Caco-2 (cell line): Measurements from ENCODE around the gene RGS10. TPM values are rescaled to one million over a fixed set of nuclear protein-coding genes. Genes with fewer than 3 reads are reported as not detected.

ENCODE experiments used
- BruUV-seq: library from RNA; stranded (reverse); fragments of 400-500 nt; replicated peaks from 2 replicates; lab custom pipeline; 2021; lab: Mats Ljungman, UMichigan
- CTCF ChIA-PET: fragments of 300-600 bp; sonication (Branson Sonifier 250); formaldehyde crosslinking; loops from one replicate; lab custom pipeline; 2022; ENCODE audit warnings: antibody characterized with exemption; lab: Charles Lee
- POLR2A ChIA-PET: fragments of 300-600 bp; sonication (Branson Sonifier 250); formaldehyde crosslinking; loops from one replicate; lab custom pipeline; 2022; ENCODE audit warnings: antibody characterized with exemption; lab: Charles Lee
- DNase-seq, 2 experiments: peaks; one replicate each; pipeline versions ENCODE4 v3.0.0 to v3.0.0-alpha.2; 2020 to 2022
- H3K27me3 ChIP-seq: replicated peaks from 2 replicates; pipeline ENCODE4 v1.6.0; 2011; ENCODE audit warnings: low read length; ENCODE audit not compliant: control insufficient read depth, insufficient read depth
- H3K36me3 ChIP-seq: 2 replicates; pipeline ENCODE4 v1.5.1; 2011; ENCODE audit warnings: low read length; ENCODE audit not compliant: control insufficient read depth, insufficient read depth
- H3K4me1 ChIP-seq: fragments of 250-450 bp; sonication (Bioruptor Pico); 2 replicates; pipeline ENCODE4 v1.5.1; 2020; ENCODE audit warnings: mild to moderate bottlenecking
- H3K4me3 ChIP-seq: 2 replicates; pipeline ENCODE4 v1.5.1; 2011; ENCODE audit warnings: low read depth, mild to moderate bottlenecking, control low read depth, low read length
- H3K9me3 ChIP-seq: fragments of 250-450 bp; sonication (Bioruptor Pico); 2 replicates; pipeline ENCODE4 v1.5.1; 2020; ENCODE audit warnings: mild to moderate bottlenecking, moderate library complexity
- H3K27ac Mint-ChIP-seq: one replicate; pipeline ENCODE4 v1.8.0; 2022; ENCODE audit warnings: mixed read lengths; ENCODE audit not compliant: unreplicated experiment
- H3K27me3 Mint-ChIP-seq: one replicate; pipeline ENCODE4 v1.8.0; 2022; ENCODE audit warnings: mixed read lengths; ENCODE audit not compliant: insufficient read depth, unreplicated experiment
- H3K36me3 Mint-ChIP-seq: one replicate; pipeline ENCODE4 v1.8.0; 2022; ENCODE audit warnings: mild to moderate bottlenecking, mixed read lengths; ENCODE audit not compliant: insufficient read depth, unreplicated experiment
- H3K4me1 Mint-ChIP-seq: one replicate; pipeline ENCODE4 v1.8.0; 2022; ENCODE audit warnings: low read depth, mixed read lengths; ENCODE audit not compliant: unreplicated experiment
- H3K4me3 Mint-ChIP-seq: one replicate; pipeline ENCODE4 v1.8.0; 2022; ENCODE audit warnings: mild to moderate bottlenecking, moderate library complexity, mixed read lengths; ENCODE audit not compliant: unreplicated experiment
- H3K9me3 Mint-ChIP-seq: one replicate; pipeline ENCODE4 v1.8.0; 2022; ENCODE audit warnings: mixed read lengths; ENCODE audit not compliant: unreplicated experiment
- CTCF ChIP-seq, 2 experiments: fragments of 200-600 bp in 1 of 2; IDR thresholded peaks; 1 replicate in 1 of 2; 2 replicates in 1 of 2; pipeline versions ENCODE4 v1.5.1 to v1.8.0; 2011 to 2022; ENCODE audit warnings: antibody characterized with exemption in 1 of 2, control low read depth in 1 of 2, inconsistent platforms in 1 of 2, low read depth in 1 of 2, low read length in 1 of 2, mild to moderate bottlenecking in 1 of 2, moderate library complexity in 1 of 2; ENCODE audit not compliant: insufficient read depth in 1 of 2, severe bottlenecking in 1 of 2, unreplicated experiment in 1 of 2
- intact Hi-C: fragments of 100-400 bp; cut with micrococcal nuclease; formaldehyde crosslinking; loops from one replicate; pipeline ENCODE4 v1.10.0; 2022; ENCODE audit not compliant: unreplicated experiment
- total RNA-seq: library from RNA; stranded (reverse); gene quantifications from 2 replicates; pipeline ENCODE4 v1.2.3, GENCODE V29; 2022

The RGS10 gene
- total RNA-seq, 1 experiment from 2014 or later, result 23.2 TPM

GRCh38 chr10:119500821-119501220, 41.7 kb downstream of the RGS10 start:
- H3K36me3 ChIP-seq, result no peaks in the 10 kb centered on the region
- Mint-ChIP-seq H3K36me3 (no peaks in the 10 kb centered on the region), H3K27me3 (no peaks in the 10 kb centered on the region)

GRCh38 chr10:119500123-119500795, 42.3 kb downstream of the RGS10 start:
- ChIA-PET POLR2A (no interaction called here), CTCF (interaction anchor here (1.0 kb wide), 1 partner anchor 11 kb away, joined by 4 read pairs; no protein-coding TSS in a partner anchor)
- BruUV-seq, result no TSS peak
- no peaks in the 10 kb centered on the region; the same call in 1 of the 2 replicates for H3K27me3 ChIP-seq
- no peaks in the 10 kb centered on the region for H3K9me3 ChIP-seq
- no peaks in the 10 kb centered on the region for H3K36me3 Mint-ChIP-seq
- no peaks in the 10 kb centered on the region for H3K4me1 ChIP-seq
- no peak for DNase-seq
- H3K4me1 Mint-ChIP-seq, result no peaks in the 10 kb centered on the region
- TF ChIP-seq CTCF (IDR thresholded peaks at IDR 0.05; ENCODE audit: insufficient read depth in 1 of 2, low read depth in 1 of 2, low read length in 1 of 2, severe bottlenecking in 1 of 2, unreplicated experiment in 1 of 2), result no peak
- no peak overlapping the region for H3K4me3 Mint-ChIP-seq
- no peak overlapping the region for H3K4me3 ChIP-seq
- H3K9me3 Mint-ChIP-seq, result no peaks in the 10 kb centered on the region
- H3K27ac Mint-ChIP-seq, result no peak overlapping the region
- intact Hi-C loops, result no loop called here
- H3K27me3 Mint-ChIP-seq, result no peaks in the 10 kb centered on the region
- no peaks in the 10 kb centered on the region for H3K36me3 ChIP-seq

More at GRCh38 chr10:119500821-119501220, 41.7 kb downstream of the RGS10 start:
- Histone ChIP-seq H3K27me3 (no peaks in the 10 kb centered on the region; the same call in 1 of the 2 replicates), H3K4me1 (no peaks in the 10 kb centered on the region), H3K9me3 (no peaks in the 10 kb centered on the region), H3K4me3 (no peak overlapping the region)
- ChIA-PET POLR2A (no interaction called here), CTCF (no interaction called here)
- Mint-ChIP-seq H3K4me3 (no peak overlapping the region), H3K27ac (no peak overlapping the region), H3K4me1 (no peaks in the 10 kb centered on the region), H3K9me3 (no peaks in the 10 kb centered on the region)
- no peak for DNase-seq
- no peak for TF ChIP-seq CTCF (IDR thresholded peaks at IDR 0.05; ENCODE audit: insufficient read depth in 1 of 2, low read depth in 1 of 2, low read length in 1 of 2, severe bottlenecking in 1 of 2, unreplicated experiment in 1 of 2)
- BruUV-seq, result no TSS peak
- intact Hi-C loops, result no loop called here

- no peak overlapping the region for H3K27ac Mint-ChIP-seq
- H3K36me3 Mint-ChIP-seq, result no peaks in the 10 kb centered on the region
- no peaks in the 10 kb centered on the region for H3K9me3 ChIP-seq
- ChIA-PET POLR2A (no interaction called here), CTCF (interaction anchor here (1.0 kb wide), 1 partner anchor 10 kb away, joined by 4 read pairs; no protein-coding TSS in a partner anchor)
- no peak overlapping the region for H3K4me3 Mint-ChIP-seq
- BruUV-seq, result no TSS peak
- no peak for DNase-seq
- H3K9me3 Mint-ChIP-seq, result no peaks in the 10 kb centered on the region
- no peaks in the 10 kb centered on the region for H3K27me3 Mint-ChIP-seq
- H3K36me3 ChIP-seq, result no peaks in the 10 kb centered on the region
- intact Hi-C loops, result no loop called here
- H3K4me3 ChIP-seq, result no peak overlapping the region
- H3K4me1 ChIP-seq, result no peaks in the 10 kb centered on the region
- no peaks in the 10 kb centered on the region; the same call in 1 of the 2 replicates for H3K27me3 ChIP-seq
- no peaks in the 10 kb centered on the region for H3K4me1 Mint-ChIP-seq
- TF ChIP-seq CTCF (IDR thresholded peaks at IDR 0.05; ENCODE audit: insufficient read depth in 1 of 2, low read depth in 1 of 2, low read length in 1 of 2, severe bottlenecking in 1 of 2, unreplicated experiment in 1 of 2), result no peak
Measured at GRCh38 chr10:119499677-119500002, 42.9 kb downstream of the RGS10 start.
